GM12878 (cell line): ENCODE measurements around the gene CAB39. TPM values are rescaled to one million over a fixed set of nuclear protein-coding genes. Genes with fewer than 3 reads are reported as not detected.
A peak's percentile ranks its signal among the peaks of the same experiment; 100 is the strongest.

Source experiments
- BCL11A ChIP-seq: IDR thresholded peaks from 2 replicates; pipeline ENCODE4 v1.6.1; 2011; ENCODE audit warnings: low read depth, low read length
- GATAD2B ChIP-seq: fragments of 450-650 bp; conservative IDR thresholded peaks from 2 replicates; pipeline ENCODE4 v1.6.1; 2017; ENCODE audit warnings: low read depth, mild to moderate bottlenecking, moderate library complexity
- MEF2A ChIP-seq: IDR thresholded peaks from 2 replicates; pipeline ENCODE4 v1.6.1; 2011; ENCODE audit warnings: low read depth, mild to moderate bottlenecking, low read length, moderate library complexity; ENCODE audit not compliant: insufficient read depth
- MTA2 ChIP-seq: fragments of 450-650 bp; IDR thresholded peaks from 2 replicates; pipeline ENCODE4 v1.6.1; 2016; ENCODE audit warnings: low read depth, mild to moderate bottlenecking, moderate library complexity
- MXI1 ChIP-seq: fragments of 150-350 bp; IDR thresholded peaks from 2 replicates; pipeline ENCODE4 v1.6.1; 2011; ENCODE audit warnings: low read depth, mild to moderate bottlenecking, inconsistent platforms, low read length, improper control_type of control experiment
- MYB ChIP-seq: fragments of 150-350 bp; IDR thresholded peaks from 2 replicates; pipeline ENCODE4 v1.6.1; 2014; ENCODE audit warnings: mild to moderate bottlenecking, low read depth, low read length, borderline replicate concordance
- NFIC ChIP-seq: IDR thresholded peaks from 2 replicates; pipeline ENCODE4 v1.6.1; 2012; ENCODE audit warnings: low read depth, mild to moderate bottlenecking, inconsistent platforms, low read length, moderate library complexity
- RELA ChIP-seq: fragments of 450-650 bp; IDR thresholded peaks from 2 replicates; pipeline ENCODE4 v1.8.0; 2014; ENCODE audit warnings: borderline replicate concordance; ENCODE audit not compliant: partially characterized antibody
- RUNX3 ChIP-seq: IDR thresholded peaks from 2 replicates; pipeline ENCODE4 v1.6.1; 2012; ENCODE audit warnings: low read length, inconsistent platforms
- YBX1 ChIP-seq: fragments of 450-650 bp; IDR thresholded peaks from 2 replicates; pipeline ENCODE4 v1.6.1; 2016; ENCODE audit warnings: antibody characterized with exemption
- YY1 ChIP-seq: IDR thresholded peaks from 2 replicates; pipeline ENCODE4 v1.6.1; 2011; ENCODE audit warnings: low read depth, mild to moderate bottlenecking, low read length
- ZZZ3 ChIP-seq: IDR thresholded peaks from 2 replicates; pipeline ENCODE4 v1.6.1; 2011; ENCODE audit warnings: low read depth; ENCODE audit not compliant: control insufficient read depth, insufficient read length
- polyA plus RNA-seq, 11 experiments: library from polyadenylated mRNA; depleted of rRNA in 4 of 11; unstranded in 6 of 11; stranded (reverse) in 5 of 11; fragments of >200 nt; fragmentation: Nextera tagmentation in 4 of 11; fragmentation: Illumina TruSeq in 1 of 11; extraction: Ambion mirVana in 4 of 11; extraction: Trizol in 1 of 11; gene quantifications; 1 replicate in 1 of 11; 2 replicates in 10 of 11; pipeline versions ENCODE4 v1.2.1 to v1.2.3, GENCODE V29; 2011 to 2016; ENCODE audit warnings: inconsistent platforms in 2 of 11, missing spikeins in 2 of 11, low read depth in 1 of 11
- total RNA-seq, 4 experiments: library from RNA; depleted of rRNA in 3 of 4; stranded (reverse); fragments of >200 nt in 3 of 4; fragmentation: Illumina TruSeq in 1 of 4; extraction: Trizol in 1 of 4; gene quantifications; 2 replicates each; pipeline versions ENCODE4 v1.2.1 to v1.2.3, GENCODE V29; 2013 to 2021
- TF ChIP-seq, protein P1 (sequence below): fragments of 450-650 bp; formaldehyde crosslinking; IDR thresholded peaks from 2 replicates; pipeline ENCODE4 v1.4.0; 2020; ENCODE audit warnings: mild to moderate bottlenecking, moderate library complexity

Gene CAB39
- total and polyA plus RNA-seq, 10 of the 15 experiments (the other 5 are each of a cell fraction or from before 2014, with no cell fraction given): 13.3 to 129 (median 62.9) TPM

DNA sequence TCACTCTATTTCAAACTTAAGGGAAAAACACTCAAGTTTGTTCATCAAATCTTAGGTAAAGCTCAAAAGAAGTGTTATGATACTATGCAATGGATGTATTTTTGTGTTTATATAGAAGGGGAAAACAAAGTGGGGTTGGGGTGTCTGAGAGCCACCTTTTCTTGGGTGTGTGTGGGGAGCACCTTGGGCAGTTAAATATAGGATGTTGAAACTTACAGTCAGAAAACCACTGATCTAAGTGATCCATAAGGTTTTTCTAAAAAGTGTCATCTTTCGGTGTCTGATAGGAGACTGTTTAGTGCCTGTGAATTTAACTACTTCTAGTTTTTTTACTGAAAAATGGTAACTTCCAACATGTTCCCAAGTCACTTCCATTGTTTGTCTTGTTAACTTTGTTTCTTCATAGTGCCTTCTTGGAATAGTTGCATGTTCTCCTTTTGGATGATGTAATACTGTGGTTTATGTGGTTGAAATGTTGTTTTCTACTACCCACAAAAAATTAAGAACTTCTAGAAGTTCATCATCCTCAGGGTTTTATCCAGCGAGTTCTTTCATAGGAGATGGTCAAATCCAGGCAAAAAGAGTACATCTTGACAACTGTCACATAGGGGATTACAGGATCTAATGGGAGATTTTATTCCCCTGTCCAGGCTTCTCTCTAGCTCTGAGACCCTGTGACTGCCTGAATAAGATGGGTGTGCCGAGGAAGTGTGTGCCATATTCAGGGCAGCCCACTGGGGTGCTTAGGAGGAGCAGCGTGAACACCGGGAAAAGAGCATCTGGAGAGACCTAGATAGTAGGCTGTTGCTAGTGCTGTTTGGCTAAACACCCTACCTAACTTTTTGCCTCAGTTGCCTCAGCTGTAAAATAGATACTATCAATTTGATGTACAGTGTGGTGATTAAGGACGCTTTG, 46.2 kb downstream of the CAB39 start (continued):
- TF ChIP-seq NFIC: peak; percentile 67
- no peak for TF ChIP-seq YY1
- no peak for TF ChIP-seq ZZZ3
- 0 out of 2 replicates have a peak, but pooled peaks have one; percentile 8 for TF ChIP-seq MEF2A
- TF ChIP-seq YBX1: no peak
- TF ChIP-seq, protein P1, sequence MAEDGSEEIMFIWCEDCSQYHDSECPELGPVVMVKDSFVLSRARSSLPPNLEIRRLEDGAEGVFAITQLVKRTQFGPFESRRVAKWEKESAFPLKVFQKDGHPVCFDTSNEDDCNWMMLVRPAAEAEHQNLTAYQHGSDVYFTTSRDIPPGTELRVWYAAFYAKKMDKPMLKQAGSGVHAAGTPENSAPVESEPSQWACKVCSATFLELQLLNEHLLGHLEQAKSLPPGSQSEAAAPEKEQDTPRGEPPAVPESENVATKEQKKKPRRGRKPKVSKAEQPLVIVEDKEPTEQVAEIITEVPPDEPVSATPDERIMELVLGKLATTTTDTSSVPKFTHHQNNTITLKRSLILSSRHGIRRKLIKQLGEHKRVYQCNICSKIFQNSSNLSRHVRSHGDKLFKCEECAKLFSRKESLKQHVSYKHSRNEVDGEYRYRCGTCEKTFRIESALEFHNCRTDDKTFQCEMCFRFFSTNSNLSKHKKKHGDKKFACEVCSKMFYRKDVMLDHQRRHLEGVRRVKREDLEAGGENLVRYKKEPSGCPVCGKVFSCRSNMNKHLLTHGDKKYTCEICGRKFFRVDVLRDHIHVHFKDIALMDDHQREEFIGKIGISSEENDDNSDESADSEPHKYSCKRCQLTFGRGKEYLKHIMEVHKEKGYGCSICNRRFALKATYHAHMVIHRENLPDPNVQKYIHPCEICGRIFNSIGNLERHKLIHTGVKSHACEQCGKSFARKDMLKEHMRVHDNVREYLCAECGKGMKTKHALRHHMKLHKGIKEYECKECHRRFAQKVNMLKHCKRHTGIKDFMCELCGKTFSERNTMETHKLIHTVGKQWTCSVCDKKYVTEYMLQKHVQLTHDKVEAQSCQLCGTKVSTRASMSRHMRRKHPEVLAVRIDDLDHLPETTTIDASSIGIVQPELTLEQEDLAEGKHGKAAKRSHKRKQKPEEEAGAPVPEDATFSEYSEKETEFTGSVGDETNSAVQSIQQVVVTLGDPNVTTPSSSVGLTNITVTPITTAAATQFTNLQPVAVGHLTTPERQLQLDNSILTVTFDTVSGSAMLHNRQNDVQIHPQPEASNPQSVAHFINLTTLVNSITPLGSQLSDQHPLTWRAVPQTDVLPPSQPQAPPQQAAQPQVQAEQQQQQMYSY (CRISPR knock-in tag): no peak
- TF ChIP-seq MYB: no peak
- TF ChIP-seq BCL11A: no peak
- 0 out of 2 replicates have a peak, but pooled peaks have one; percentile 17 for TF ChIP-seq MTA2
- peak; percentile 95 for TF ChIP-seq RUNX3
- TF ChIP-seq GATAD2B: no peak
- no peak for TF ChIP-seq RELA
- no peak for TF ChIP-seq MXI1
